ENCODE results near the gene RORC. TPM values are rescaled to one million over a fixed set of nuclear protein-coding genes. Genes with fewer than 3 reads are reported as not detected.

Gene RORC
- total RNA-seq, 1 donor from 2014 or later = not detected

GRCh38 chr1:151846686-151847237, 15.2 kb upstream of the RORC start:
- Mint-ChIP-seq H3K27ac (no peak overlapping the region), H3K4me3 (no peak overlapping the region), H3K36me3 (no peaks in the 10 kb centered on the region), H3K27me3 (ENCODE audit: low read depth) (peaks cover 10% of the 10 kb centered on the region), H3K9me3 (no peaks in the 10 kb centered on the region), H3K4me1 (peaks cover 7% of the 10 kb centered on the region)
- DNase-seq (ENCODE audit: low spot score in 2 of 2, unreplicated experiment in 2 of 2) = no peak
- no peak for TF ChIP-seq CTCF (IDR thresholded peaks at IDR 0.05; ENCODE audit: unreplicated experiment)

- peaks cover 7% of the 10 kb centered on the region for H3K4me1 Mint-ChIP-seq
- no peaks in the 10 kb centered on the region for H3K9me3 Mint-ChIP-seq
- H3K27me3 Mint-ChIP-seq (ENCODE audit: low read depth) = peaks cover 16% of the 10 kb centered on the region
- no peak for TF ChIP-seq CTCF (IDR thresholded peaks at IDR 0.05; ENCODE audit: unreplicated experiment)
- no peak overlapping the region for H3K4me3 Mint-ChIP-seq
- H3K36me3 Mint-ChIP-seq = no peaks in the 10 kb centered on the region
- H3K27ac Mint-ChIP-seq = no peak overlapping the region
- DNase-seq (ENCODE audit: low spot score in 2 of 2, unreplicated experiment in 2 of 2) = no peak
These were observed 14.5 kb upstream of the RORC start for GRCh38 chr1:151846062-151846568.

- Mint-ChIP-seq H3K9me3 (no peaks in the 10 kb centered on the region), H3K4me3 (no peak overlapping the region), H3K4me1 (peaks cover 26% of the 10 kb centered on the region), H3K27ac (no peak overlapping the region), H3K27me3 (ENCODE audit: low read depth) (peaks cover 34% of the 10 kb centered on the region), H3K36me3 (no peaks in the 10 kb centered on the region)
- no peak for DNase-seq (ENCODE audit: low spot score in 2 of 2, unreplicated experiment in 2 of 2)
- no peak for TF ChIP-seq CTCF (IDR thresholded peaks at IDR 0.05; ENCODE audit: unreplicated experiment)
These were observed 11.8 kb upstream of the RORC start for GRCh38 chr1:151843398-151843797.

GRCh38 chr1:151841141-151841540, 9.5 kb upstream of the RORC start:
- no peak for TF ChIP-seq CTCF (IDR thresholded peaks at IDR 0.05; ENCODE audit: unreplicated experiment)
- Mint-ChIP-seq H3K36me3 (no peaks in the 10 kb centered on the region), H3K4me1 (peaks cover 32% of the 10 kb centered on the region), H3K4me3 (no peak overlapping the region), H3K9me3 (no peaks in the 10 kb centered on the region), H3K27ac (no peak overlapping the region), H3K27me3 (ENCODE audit: low read depth) (peaks cover 52% of the 10 kb centered on the region)
- DNase-seq (ENCODE audit: low spot score in 2 of 2, unreplicated experiment in 2 of 2) = no peak

- H3K27ac Mint-ChIP-seq = peak overlapping the region; percentile 88
These were observed 8.8 kb upstream of the RORC start for GRCh38 chr1:151840421-151840820.

More at GRCh38 chr1:151840421-151840820, 8.8 kb upstream of the RORC start:
- H3K4me3 Mint-ChIP-seq = peak overlapping the region; percentile 74
- no peak for DNase-seq (ENCODE audit: low spot score in 2 of 2, unreplicated experiment in 2 of 2)
- H3K36me3 Mint-ChIP-seq = no peaks in the 10 kb centered on the region
- no peaks in the 10 kb centered on the region for H3K9me3 Mint-ChIP-seq
- H3K4me1 Mint-ChIP-seq = peaks cover 32% of the 10 kb centered on the region
- no peak for TF ChIP-seq CTCF (IDR thresholded peaks at IDR 0.05; ENCODE audit: unreplicated experiment)
- H3K27me3 Mint-ChIP-seq (ENCODE audit: low read depth) = peaks cover 58% of the 10 kb centered on the region
